Activated effector memory CD4-positive, alpha-beta T cell treated with anti-CD3 and anti-CD28 coated beads, Interleukin-2, amount 50 U/mL, for 16 hours (primary cell): ENCODE data around the gene SH3PXD2A.

Experiments
- DNase-seq: peaks from one replicate; pipeline ENCODE4 v3.0.0-alpha.2; 2020

The SH3PXD2A gene

GRCh38 chr10:103657061-103657591 is 198.2 kb downstream of the SH3PXD2A start:
- DNase-seq, result no peak

GRCh38 chr10:103654925-103655324 is 200.5 kb downstream of the SH3PXD2A start:
- DNase-seq, result no peak

- DNase-seq, result no peak
Observed at GRCh38 chr10:103653581-103654037, 201.8 kb downstream of the SH3PXD2A start.

GRCh38 chr10:103652599-103653281 is 202.6 kb downstream of the SH3PXD2A start:
- no peak for DNase-seq

- no peak for DNase-seq
Observed at GRCh38 chr10:103651783-103652476, 203.4 kb downstream of the SH3PXD2A start.

GRCh38 chr10:103651333-103651732 is 204.0 kb downstream of the SH3PXD2A start:
- no peak for DNase-seq

- no peak for DNase-seq
Observed at GRCh38 chr10:103649654-103650423, 205.5 kb downstream of the SH3PXD2A start.

GRCh38 chr10:103648636-103649532 is 206.5 kb downstream of the SH3PXD2A start:
- no peak for DNase-seq

GRCh38 chr10:103648251-103648635 is 207.1 kb downstream of the SH3PXD2A start:
- no peak for DNase-seq

- DNase-seq, result no peak
Observed at GRCh38 chr10:103646304-103646703, 209.1 kb downstream of the SH3PXD2A start.

GRCh38 chr10:103645141-103646054 is 210.0 kb downstream of the SH3PXD2A start:
- no peak for DNase-seq

- no peak for DNase-seq
Observed at GRCh38 chr10:103643381-103643780, 212.0 kb downstream of the SH3PXD2A start.

- DNase-seq, result no peak
Observed at GRCh38 chr10:103641326-103641725, 214.1 kb downstream of the SH3PXD2A start.

- no peak for DNase-seq
Observed at GRCh38 chr10:103640436-103641181, 214.8 kb downstream of the SH3PXD2A start.

GRCh38 chr10:103638948-103639347 is 216.4 kb downstream of the SH3PXD2A start:
- DNase-seq, result no peak

- DNase-seq, result no peak
Observed at GRCh38 chr10:103637927-103638557, 217.3 kb downstream of the SH3PXD2A start.

GRCh38 chr10:103637011-103637410 is 218.4 kb downstream of the SH3PXD2A start:
- no peak for DNase-seq

GRCh38 chr10:103636492-103636891 is 218.9 kb downstream of the SH3PXD2A start:
- DNase-seq, result no peak

GRCh38 chr10:103635580-103635979 is 219.8 kb downstream of the SH3PXD2A start:
- DNase-seq, result no peak

- no peak for DNase-seq
Observed at GRCh38 chr10:103633846-103634245, 221.5 kb downstream of the SH3PXD2A start.
